WI38 (cell line): ENCODE results near the gene SLC16A8.

ENCODE experiments used
- H3K4me3 ChIP-seq: 2 replicates; pipeline ENCODE4 v1.5.1; 2011; ENCODE audit warnings: low read depth, mild to moderate bottlenecking, control low read depth, low read length
- CTCF ChIP-seq: IDR thresholded peaks from 2 replicates; pipeline ENCODE4 v1.5.1; 2012; ENCODE audit warnings: low read depth, mild to moderate bottlenecking, control low read depth, low read length

The SLC16A8 gene

DNA sequence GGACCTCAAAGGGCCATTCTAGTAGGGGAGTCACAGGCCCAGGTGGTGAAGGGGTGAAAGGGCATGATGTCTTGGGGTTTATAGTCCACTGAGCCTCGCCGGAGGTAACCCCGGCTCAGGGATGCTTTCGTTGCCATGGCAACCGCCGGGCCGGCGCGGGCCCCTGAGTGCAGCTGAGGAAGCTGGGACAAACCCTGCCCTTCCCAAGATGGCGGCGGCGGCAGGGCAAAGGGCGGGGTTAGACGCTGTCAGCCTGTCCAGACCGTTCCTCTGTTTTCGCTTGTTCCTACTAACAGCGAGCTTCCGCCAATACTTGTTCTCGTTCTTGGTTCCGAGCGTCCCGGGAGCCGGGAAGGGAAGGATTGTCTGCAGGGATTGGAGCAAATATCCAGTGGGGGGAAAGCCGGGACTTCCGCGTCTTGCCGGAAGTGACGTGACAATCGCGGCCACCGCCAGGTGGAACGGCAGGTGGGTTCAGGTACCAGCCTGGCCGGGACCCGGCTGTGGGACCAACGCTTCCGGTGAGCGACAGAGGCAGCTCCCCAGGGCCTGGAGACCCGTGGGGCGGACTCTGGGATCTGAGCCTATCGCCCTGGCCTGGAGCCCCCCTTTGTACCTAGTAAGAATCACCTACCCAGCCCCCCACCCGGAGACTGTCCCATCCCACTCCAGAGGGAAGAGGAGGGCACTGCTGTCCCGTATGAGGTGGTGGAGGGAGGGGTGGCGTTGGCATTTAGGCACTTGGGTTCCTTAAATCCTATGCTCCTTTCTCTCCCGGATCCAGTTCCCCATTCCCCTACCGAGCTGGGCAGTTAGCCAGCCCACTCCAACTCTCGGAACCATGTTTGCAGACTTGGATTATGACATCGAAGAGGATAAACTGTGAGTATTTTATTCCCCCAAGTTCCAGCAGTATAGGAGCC is 26.8 kb downstream of the SLC16A8 start, which contains the start of gene PICK1:
PICK1 (plus strand) TSS at position 436 of the 923 bp plus-strand sequence; CDS start at position 842, 406 bp downstream.
- no peak for TF ChIP-seq CTCF
- H3K4me3 ChIP-seq = peak within 1 kb of the TSS; percentile 61

- no peak overlapping the region for H3K4me3 ChIP-seq
- TF ChIP-seq CTCF = peak; percentile 62
These were observed 31.8 kb downstream of the SLC16A8 start for GRCh38 chr22:38051900-38052862.

DNA sequence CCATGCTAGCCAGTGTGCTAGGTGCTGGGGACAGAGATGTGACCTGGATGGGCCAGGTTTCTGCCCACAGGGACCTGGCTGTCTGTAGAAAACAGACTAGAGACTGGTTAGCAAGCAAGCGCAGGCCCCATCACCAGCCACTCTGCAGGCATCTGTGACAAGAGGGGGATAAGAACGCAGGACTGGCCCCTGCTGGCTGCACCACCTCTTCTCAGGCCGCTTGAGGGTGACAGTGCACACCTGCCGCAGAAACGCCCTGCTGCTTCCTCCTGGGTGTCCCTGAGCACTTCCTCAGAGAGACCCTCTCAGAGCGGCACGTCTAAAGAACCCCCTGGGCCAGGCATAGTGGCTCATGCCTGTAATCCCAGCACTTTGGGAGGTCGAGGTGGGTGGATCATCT is 32.7 kb downstream of the SLC16A8 start:
- no peak for TF ChIP-seq CTCF
- no peak overlapping the region for H3K4me3 ChIP-seq

- no peak for TF ChIP-seq CTCF
- H3K4me3 ChIP-seq = no peak overlapping the region
These were observed 33.3 kb downstream of the SLC16A8 start for GRCh38 chr22:38050720-38051119.

GRCh38 chr22:38049812-38050619 is 34.0 kb downstream of the SLC16A8 start:
- H3K4me3 ChIP-seq = no peak overlapping the region
- no peak for TF ChIP-seq CTCF

- H3K4me3 ChIP-seq = no peak overlapping the region
- TF ChIP-seq CTCF = no peak
These were observed 37.8 kb downstream of the SLC16A8 start for GRCh38 chr22:38046070-38046748.
